ENCODE measurements around the gene FZD4.
"Not testable (repeated sequence)": the region's sequence is repeated elsewhere in the genome, so short reads cannot be mapped to it uniquely, and the experiment has no call there.

Gene FZD4

GRCh38 chr11:86938203-86938899 lies 16.8 kb downstream of the FZD4 start:
- DNase-seq (ENCODE audit: low read depth in 2 of 2) = no peak

GRCh38 chr11:86937193-86937806 lies 17.9 kb downstream of the FZD4 start:
- DNase-seq (ENCODE audit: low read depth in 2 of 2) = not testable (repeated sequence)

GRCh38 chr11:86934926-86935579 lies 20.1 kb downstream of the FZD4 start:
- no peak for DNase-seq (ENCODE audit: low read depth in 2 of 2)

GRCh38 chr11:86934582-86934900 lies 20.7 kb downstream of the FZD4 start:
- DNase-seq (ENCODE audit: low read depth in 2 of 2) = no peak

- no peak for DNase-seq (ENCODE audit: low read depth in 2 of 2)
These were observed 21.2 kb downstream of the FZD4 start for GRCh38 chr11:86933891-86934581.

GRCh38 chr11:86932924-86933875 lies 22.0 kb downstream of the FZD4 start:
- no peak for DNase-seq (ENCODE audit: low read depth in 2 of 2)

GRCh38 chr11:86932259-86932585 lies 23.0 kb downstream of the FZD4 start:
- no peak for DNase-seq (ENCODE audit: low read depth in 2 of 2)

- DNase-seq (ENCODE audit: low read depth in 2 of 2) = no peak
These were observed 23.5 kb downstream of the FZD4 start for GRCh38 chr11:86931548-86932258.

- no peak for DNase-seq (ENCODE audit: low read depth in 2 of 2)
These were observed 24.1 kb downstream of the FZD4 start for GRCh38 chr11:86930957-86931547.

- DNase-seq (ENCODE audit: low read depth in 2 of 2) = no peak
These were observed 28.2 kb downstream of the FZD4 start for GRCh38 chr11:86926975-86927374.

- no peak for DNase-seq (ENCODE audit: low read depth in 2 of 2)
These were observed 31.0 kb downstream of the FZD4 start for GRCh38 chr11:86923999-86924766.

GRCh38 chr11:86922225-86922624 lies 33.0 kb downstream of the FZD4 start:
- no peak for DNase-seq (ENCODE audit: low read depth in 2 of 2)

- no peak for DNase-seq (ENCODE audit: low read depth in 2 of 2)
These were observed 35.5 kb downstream of the FZD4 start for GRCh38 chr11:86919557-86920210.

GRCh38 chr11:86918973-86919372 lies 36.2 kb downstream of the FZD4 start:
- DNase-seq (ENCODE audit: low read depth in 2 of 2) = no peak

- no peak for DNase-seq (ENCODE audit: low read depth in 2 of 2)
These were observed 36.7 kb downstream of the FZD4 start for GRCh38 chr11:86918496-86918895.

GRCh38 chr11:86917589-86917988 lies 37.6 kb downstream of the FZD4 start:
- DNase-seq (ENCODE audit: low read depth in 2 of 2) = no peak

- DNase-seq (ENCODE audit: low read depth in 2 of 2) = no peak
These were observed 38.9 kb downstream of the FZD4 start for GRCh38 chr11:86916330-86916729.

- not testable (repeated sequence) for DNase-seq (ENCODE audit: low read depth in 2 of 2)
These were observed 39.3 kb downstream of the FZD4 start for GRCh38 chr11:86915850-86916249.

GRCh38 chr11:86914865-86915519 lies 40.2 kb downstream of the FZD4 start:
- DNase-seq (ENCODE audit: low read depth in 2 of 2) = no peak
